ENCODE results near the gene NDUFV1.
"Not testable (repeated sequence)": the region's sequence is repeated elsewhere in the genome, so short reads cannot be mapped to it uniquely, and the experiment has no call there.

NDUFV1 gene

DNA sequence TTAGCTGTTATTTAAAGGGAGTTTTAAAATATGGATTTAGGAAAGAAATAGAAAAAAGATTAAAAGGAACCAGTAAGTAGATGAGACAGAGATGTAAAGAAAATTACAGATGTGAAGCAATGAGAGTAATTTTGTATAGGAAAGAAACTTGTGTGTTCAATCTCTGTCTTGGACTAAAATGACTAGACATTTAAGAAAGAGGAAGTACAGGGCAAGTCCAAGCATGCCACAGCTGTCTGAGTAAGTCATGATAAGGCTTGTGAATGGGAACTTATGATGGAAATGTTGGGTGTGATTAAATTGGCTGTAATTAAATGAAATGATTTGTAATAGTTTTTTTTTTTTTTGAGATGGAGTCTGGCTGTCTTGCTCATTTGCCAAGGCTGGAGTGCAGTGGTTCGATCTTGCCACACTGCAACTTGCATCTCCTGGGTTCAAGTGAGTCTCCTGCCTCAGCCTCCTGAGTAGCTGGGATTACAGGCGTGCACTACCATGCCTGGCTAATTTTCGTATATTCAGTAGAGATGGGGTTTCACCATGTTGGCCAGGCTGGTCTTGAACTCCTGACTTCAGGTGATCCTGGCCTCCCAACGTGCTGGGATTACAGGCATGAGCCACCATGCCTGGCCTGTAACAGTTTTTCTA, 49.7 kb downstream of the NDUFV1 start:
- no peak overlapping the region for H3K4me3 ChIP-seq (ENCODE audit: low read length)
- no peak for TF ChIP-seq ZNF274 (IDR thresholded peaks at IDR 0.05; ENCODE audit: low read depth, low read length)

DNA sequence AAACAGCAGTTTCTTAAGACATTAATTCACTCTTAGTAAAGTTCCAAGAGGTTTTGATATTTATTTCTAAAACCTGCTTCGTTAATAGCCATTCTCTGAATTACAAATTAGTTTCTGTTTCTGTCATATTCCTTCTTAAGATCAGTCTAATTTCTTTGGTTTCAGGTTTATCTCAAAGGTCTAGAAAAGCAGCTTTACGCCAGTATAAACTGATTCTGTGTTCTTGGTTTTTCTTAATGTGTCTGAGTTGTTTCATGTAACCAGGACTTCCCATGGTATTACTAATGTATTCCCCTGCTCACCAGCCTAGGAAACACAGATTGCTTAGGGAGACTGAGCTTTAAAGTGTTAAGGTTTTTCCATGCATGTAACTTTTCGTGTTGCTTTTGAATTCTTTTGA, 50.6 kb downstream of the NDUFV1 start:
- TF ChIP-seq ZNF274 (IDR thresholded peaks at IDR 0.05; ENCODE audit: low read depth, low read length): no peak

DNA sequence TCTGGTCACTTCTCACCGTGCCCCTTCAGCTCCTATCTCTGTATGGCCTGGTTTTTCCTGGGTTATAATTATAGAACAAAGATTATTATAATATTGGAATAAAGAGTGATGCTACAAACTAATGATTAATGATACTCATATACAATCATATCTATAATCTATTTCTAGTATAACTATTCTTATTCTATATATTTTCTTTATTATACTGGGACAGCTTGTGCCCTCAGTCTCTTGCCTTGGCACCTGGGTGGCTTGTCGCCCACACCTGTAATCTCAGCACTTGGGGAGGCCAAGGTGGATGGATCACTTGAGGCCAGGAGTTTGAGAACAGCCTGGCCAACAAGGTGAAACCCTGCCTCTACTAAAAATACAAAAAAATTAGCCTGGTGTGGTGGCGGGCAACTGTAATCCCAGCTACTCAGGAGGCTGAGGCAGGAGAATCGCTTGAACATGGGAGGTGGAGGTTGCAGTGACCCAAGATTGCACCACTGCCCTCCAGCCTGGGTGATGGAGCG, 53.0 kb downstream of the NDUFV1 start:
- not testable (repeated sequence) for H3K4me3 ChIP-seq (ENCODE audit: low read length)

More for the DNA sequence above, 50.6 kb downstream of the NDUFV1 start:
- no peak overlapping the region for H3K4me3 ChIP-seq (ENCODE audit: low read length)

DNA sequence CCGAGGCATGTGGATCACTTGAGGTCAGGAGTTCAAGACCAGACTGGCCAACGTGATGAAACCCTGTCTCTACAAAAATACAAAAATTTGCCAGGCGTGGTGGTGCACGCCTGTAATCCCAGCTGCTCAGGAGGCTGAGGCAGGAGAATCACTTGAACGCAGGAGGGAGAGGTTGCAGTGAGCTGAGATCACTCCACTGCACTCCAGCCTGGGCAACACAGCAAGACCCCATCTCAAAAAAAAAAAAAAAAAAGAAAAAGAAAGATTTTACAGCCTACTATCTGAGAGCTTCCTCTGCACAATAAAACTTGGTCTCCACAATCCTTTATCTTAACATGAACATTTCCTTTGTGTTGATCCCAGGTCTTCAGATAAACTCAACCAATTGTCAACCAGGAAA, 54.0 kb downstream of the NDUFV1 start:
- H3K4me3 ChIP-seq (ENCODE audit: low read length): not testable (repeated sequence)

Measured in GM08714 (cell line).